ENCODE results near the gene CAPNS1. TPM values are rescaled to one million over a fixed set of nuclear protein-coding genes. Genes with fewer than 3 reads are reported as not detected.

The CAPNS1 gene
- polyA plus RNA-seq, 4 donors: 600 to 1,094 (median 775) TPM

- Histone ChIP-seq H3K27ac (ENCODE audit: low read depth in 1 of 3, low read length in 2 of 3) (no peak within 1 kb of the TSS), H3K9me3 (ENCODE audit: control insufficient read depth in 2 of 2, insufficient read depth in 1 of 2, low read depth in 1 of 2, low read length in 1 of 2) (no peaks in the 10 kb centered on the region), H3K4me3 (ENCODE audit: low read depth in 1 of 3, low read length in 3 of 3) (no peak within 1 kb of the TSS), H3K36me3 (ENCODE audit: control insufficient read depth in 3 of 3, insufficient read depth in 2 of 3, low read depth in 1 of 3, low read length in 3 of 3) (peaks cover 0 to 52% (median 0%) of the 10 kb centered on the region in 3 donors), H3K4me1 (ENCODE audit: control insufficient read depth in 3 of 3, insufficient read depth in 2 of 3, low read depth in 1 of 3, low read length in 2 of 3) (peaks cover 0 to 7% (median 3%) of the 10 kb centered on the region in 3 donors), H3K27me3 (ENCODE audit: control insufficient read depth in 3 of 3, insufficient read depth in 3 of 3, low read length in 3 of 3) (no peaks in the 10 kb centered on the region)
- DNase-seq (no peak), FAIRE-seq (no peak)
- 71 to 89% (median 82%) methylated on average over 1 of the region's 1 CpG for WGBS, 3 donors
Observed at GRCh38 chr19:36110487-36111199, 29.2 kb upstream of the CAPNS1 start, which contains the start of gene OVOL3. Gene OVOL3, plus strand, starts transcription at chr19:36111143. Its CDS starts 60 bp downstream, at chr19:36111203.

- peaks cover 0 to 49% (median 0%) of the 10 kb centered on the region in 3 donors for H3K36me3 ChIP-seq (ENCODE audit: control insufficient read depth in 3 of 3, insufficient read depth in 2 of 3, low read depth in 1 of 3, low read length in 3 of 3)
- FAIRE-seq: no peak
- H3K4me3 ChIP-seq (ENCODE audit: low read depth in 1 of 3, low read length in 3 of 3): no peak overlapping the region
- no peak for DNase-seq
- no peaks in the 10 kb centered on the region for H3K27me3 ChIP-seq (ENCODE audit: control insufficient read depth in 3 of 3, insufficient read depth in 3 of 3, low read length in 3 of 3)
- no peaks in the 10 kb centered on the region for H3K9me3 ChIP-seq (ENCODE audit: control insufficient read depth in 2 of 2, insufficient read depth in 1 of 2, low read depth in 1 of 2, low read length in 1 of 2)
- WGBS, 3 donors: 83 to 87% (median 86%) methylated on average over 12 to 13 of the region's 13 CpGs
- peaks cover 2 to 10% (median 3%) of the 10 kb centered on the region in 3 donors for H3K4me1 ChIP-seq (ENCODE audit: control insufficient read depth in 3 of 3, insufficient read depth in 2 of 3, low read depth in 1 of 3, low read length in 2 of 3)
- H3K27ac ChIP-seq (ENCODE audit: low read depth in 1 of 3, low read length in 2 of 3): no peak overlapping the region
Observed at GRCh38 chr19:36111200-36111539, 28.7 kb upstream of the CAPNS1 start.

DNA sequence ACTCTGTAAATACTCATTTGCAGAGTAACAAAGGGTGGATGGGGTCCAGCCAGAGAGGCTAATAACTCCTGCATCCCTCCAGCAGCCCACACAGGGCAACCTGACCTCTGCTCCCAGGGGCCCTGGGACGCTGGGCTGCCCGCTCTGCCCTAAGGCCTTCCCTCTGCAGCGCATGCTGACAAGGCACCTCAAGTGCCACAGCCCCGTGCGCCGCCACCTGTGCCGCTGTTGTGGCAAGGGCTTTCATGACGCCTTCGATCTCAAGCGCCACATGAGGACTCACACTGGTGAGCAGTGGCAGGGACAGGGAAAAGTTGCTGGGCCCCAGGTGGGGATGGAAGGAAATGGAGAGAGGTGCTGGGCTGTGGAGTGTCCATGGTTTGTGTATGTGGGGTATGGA, 27.2 kb upstream of the CAPNS1 start:
- WGBS, 3 donors: 93 to 98% (median 98%) methylated on average over 10 of the region's 10 CpGs
- DNase-seq: no peak
- Histone ChIP-seq H3K9me3 (ENCODE audit: control insufficient read depth in 2 of 2, insufficient read depth in 1 of 2, low read depth in 1 of 2, low read length in 1 of 2) (no peaks in the 10 kb centered on the region), H3K4me1 (ENCODE audit: control insufficient read depth in 3 of 3, insufficient read depth in 2 of 3, low read depth in 1 of 3, low read length in 2 of 3) (peaks cover 2 to 11% (median 3%) of the 10 kb centered on the region in 3 donors), H3K36me3 (ENCODE audit: control insufficient read depth in 3 of 3, insufficient read depth in 2 of 3, low read depth in 1 of 3, low read length in 3 of 3) (peaks cover 0 to 42% (median 0%) of the 10 kb centered on the region in 3 donors), H3K27ac (ENCODE audit: low read depth in 1 of 3, low read length in 2 of 3) (no peak overlapping the region), H3K27me3 (ENCODE audit: control insufficient read depth in 3 of 3, insufficient read depth in 3 of 3, low read length in 3 of 3) (no peaks in the 10 kb centered on the region), H3K4me3 (ENCODE audit: low read depth in 1 of 3, low read length in 3 of 3) (no peak overlapping the region)
- FAIRE-seq: no peak

GRCh38 chr19:36113425-36113824, 26.4 kb upstream of the CAPNS1 start:
- no peak for FAIRE-seq
- no peak for DNase-seq
- Histone ChIP-seq H3K4me3 (ENCODE audit: low read depth in 1 of 3, low read length in 3 of 3) (peak overlapping the region in 1 of 3 donors; percentile 94), H3K27ac (ENCODE audit: low read depth in 1 of 3, low read length in 2 of 3) (no peak overlapping the region), H3K36me3 (ENCODE audit: control insufficient read depth in 3 of 3, insufficient read depth in 2 of 3, low read depth in 1 of 3, low read length in 3 of 3) (peaks cover 0 to 42% (median 0%) of the 10 kb centered on the region in 3 donors), H3K4me1 (ENCODE audit: control insufficient read depth in 3 of 3, insufficient read depth in 2 of 3, low read depth in 1 of 3, low read length in 2 of 3) (peaks cover 2 to 11% (median 3%) of the 10 kb centered on the region in 3 donors), H3K9me3 (ENCODE audit: control insufficient read depth in 2 of 2, insufficient read depth in 1 of 2, low read depth in 1 of 2, low read length in 1 of 2) (no peaks in the 10 kb centered on the region), H3K27me3 (ENCODE audit: control insufficient read depth in 3 of 3, insufficient read depth in 3 of 3, low read length in 3 of 3) (no peaks in the 10 kb centered on the region)
- 89 to 94% (median 91%) methylated on average over 34 of the region's 34 CpGs for WGBS, 3 donors

DNA sequence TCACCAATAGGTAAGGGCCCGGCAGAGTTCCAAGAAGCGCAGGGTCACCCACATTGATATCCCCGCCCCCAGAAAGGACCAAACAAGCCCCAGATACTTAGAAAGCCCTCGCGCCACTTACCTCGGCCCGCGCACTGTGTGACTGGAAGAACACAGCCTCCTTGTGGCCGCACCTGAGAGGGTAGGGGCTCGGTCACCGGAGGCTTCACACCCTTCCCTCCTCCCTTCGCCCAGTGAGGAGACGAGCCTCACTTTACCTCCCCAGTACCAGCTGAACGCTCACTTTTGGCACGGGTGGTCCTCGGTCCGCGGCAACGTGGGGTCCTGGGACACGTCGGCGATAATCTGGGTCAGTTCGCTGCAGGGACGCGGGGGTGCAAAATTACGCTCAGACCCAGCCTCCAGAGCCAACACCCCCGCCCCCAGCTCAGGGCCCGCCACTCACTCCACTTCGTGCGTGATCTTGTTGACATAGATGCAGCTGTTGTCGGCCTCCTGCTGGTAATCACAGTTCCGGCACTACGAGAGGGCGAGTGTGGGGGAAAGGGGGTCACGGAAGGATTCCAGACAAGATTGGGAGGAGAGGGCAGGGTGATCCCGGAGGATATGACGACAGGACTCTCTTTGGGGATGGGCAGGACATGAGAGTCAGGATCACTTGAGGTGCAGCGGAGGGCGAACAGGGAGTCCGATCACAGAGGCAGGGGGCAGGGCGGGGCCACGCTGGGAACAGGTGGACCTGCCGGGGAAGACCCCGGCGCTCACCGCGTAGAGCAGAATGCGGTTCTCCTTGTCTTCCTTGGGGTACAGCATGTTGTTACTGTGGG, 25.8 kb upstream of the CAPNS1 start:
- FAIRE-seq (no peak), DNase-seq (peak; percentile 33 to 61)
- WGBS, 3 donors: 6 to 8% (median 6%) methylated on average over 44 to 48 of the region's 48 CpGs
- peaks cover 0 to 48% (median 2%) of the 10 kb centered on the region in 3 donors for H3K36me3 ChIP-seq (ENCODE audit: control insufficient read depth in 3 of 3, insufficient read depth in 2 of 3, low read depth in 1 of 3, low read length in 3 of 3)
- H3K4me1 ChIP-seq (ENCODE audit: control insufficient read depth in 3 of 3, insufficient read depth in 2 of 3, low read depth in 1 of 3, low read length in 2 of 3): peaks cover 2 to 11% (median 3%) of the 10 kb centered on the region in 3 donors
- H3K9me3 ChIP-seq (ENCODE audit: control insufficient read depth in 2 of 2, insufficient read depth in 1 of 2, low read depth in 1 of 2, low read length in 1 of 2): no peaks in the 10 kb centered on the region
- peak overlapping the region; percentile 44 to 94 (median 75) for H3K4me3 ChIP-seq (ENCODE audit: low read depth in 1 of 3, low read length in 3 of 3)
- peak overlapping the region; percentile 77 to 91 (median 89) for H3K27ac ChIP-seq (ENCODE audit: low read depth in 1 of 3, low read length in 2 of 3)
- H3K27me3 ChIP-seq (ENCODE audit: control insufficient read depth in 3 of 3, insufficient read depth in 3 of 3, low read length in 3 of 3): no peaks in the 10 kb centered on the region

- Histone ChIP-seq H3K4me3 (ENCODE audit: low read depth in 1 of 3, low read length in 3 of 3) (peak within 1 kb of the TSS; percentile 59 to 94 (median 75)), H3K27me3 (ENCODE audit: control insufficient read depth in 3 of 3, insufficient read depth in 3 of 3, low read length in 3 of 3) (no peaks in the 10 kb centered on the region), H3K9me3 (ENCODE audit: control insufficient read depth in 2 of 2, insufficient read depth in 1 of 2, low read depth in 1 of 2, low read length in 1 of 2) (no peaks in the 10 kb centered on the region), H3K36me3 (ENCODE audit: control insufficient read depth in 3 of 3, insufficient read depth in 2 of 3, low read depth in 1 of 3, low read length in 3 of 3) (peaks cover 0 to 54% (median 2%) of the 10 kb centered on the region in 3 donors), H3K4me1 (ENCODE audit: control insufficient read depth in 3 of 3, insufficient read depth in 2 of 3, low read depth in 1 of 3, low read length in 2 of 3) (peaks cover 2 to 11% (median 3%) of the 10 kb centered on the region in 3 donors), H3K27ac (ENCODE audit: low read depth in 1 of 3, low read length in 2 of 3) (peak within 1 kb of the TSS; percentile 77 to 91 (median 89))
- no peak for FAIRE-seq
- 0% methylated on average over 59 to 60 of the region's 60 CpGs for WGBS, 3 donors
- DNase-seq: peak; percentile 99 to 100
Observed at GRCh38 chr19:36114721-36115452, 25.0 kb upstream of the CAPNS1 start, which contains the start of gene POLR2I. Gene POLR2I, minus strand, starts transcription at chr19:36114875. Its CDS starts 19 bp downstream, at chr19:36114856.

- DNase-seq (peak in 1 of 2 donors; percentile 81), FAIRE-seq (no peak)
- Histone ChIP-seq H3K36me3 (ENCODE audit: control insufficient read depth in 3 of 3, insufficient read depth in 2 of 3, low read depth in 1 of 3, low read length in 3 of 3) (peaks cover 0 to 57% (median 2%) of the 10 kb centered on the region in 3 donors), H3K4me1 (ENCODE audit: control insufficient read depth in 3 of 3, insufficient read depth in 2 of 3, low read depth in 1 of 3, low read length in 2 of 3) (peaks cover 2 to 11% (median 3%) of the 10 kb centered on the region in 3 donors), H3K4me3 (ENCODE audit: low read depth in 1 of 3, low read length in 3 of 3) (peak within 1 kb of the TSS; percentile 59 to 94 (median 75)), H3K27ac (ENCODE audit: low read depth in 1 of 3, low read length in 2 of 3) (peak within 1 kb of the TSS; percentile 77 to 91 (median 89)), H3K9me3 (ENCODE audit: control insufficient read depth in 2 of 2, insufficient read depth in 1 of 2, low read depth in 1 of 2, low read length in 1 of 2) (no peaks in the 10 kb centered on the region), H3K27me3 (ENCODE audit: control insufficient read depth in 3 of 3, insufficient read depth in 3 of 3, low read length in 3 of 3) (no peaks in the 10 kb centered on the region)
- 3 to 5% (median 4%) methylated on average over 48 to 59 of the region's 59 CpGs for WGBS, 3 donors
Observed at GRCh38 chr19:36115453-36116343, 24.2 kb upstream of the CAPNS1 start, which contains the start of gene TBCB. Gene TBCB, plus strand, starts transcription at chr19:36115468. Its CDS starts 93 bp downstream, at chr19:36115561.
